Mesendoderm (in vitro differentiated cells): ENCODE data around the gene HINT1.

ENCODE experiments used
- DNase-seq: peaks from one replicate; pipeline ENCODE4 v3.0.0; 2013
- H2AK5ac ChIP-seq: 2 replicates; pipeline ENCODE4 v1.6.1; 2013; ENCODE audit warnings: low read length, inconsistent platforms
- H2BK120ac ChIP-seq: 2 replicates; pipeline ENCODE4 v1.6.1; 2013; ENCODE audit warnings: low read depth, mild to moderate bottlenecking, low read length, moderate library complexity, mixed read lengths
- H2BK15ac ChIP-seq: replicated peaks from 2 replicates; pipeline ENCODE4 v1.6.1; 2013; ENCODE audit warnings: low read depth, mild to moderate bottlenecking, moderate library complexity
- H2BK5ac ChIP-seq: 2 replicates; pipeline ENCODE4 v1.6.1; 2013; ENCODE audit warnings: low read length, inconsistent platforms
- H3K18ac ChIP-seq: 2 replicates; pipeline ENCODE4 v1.6.1; 2013; ENCODE audit warnings: mild to moderate bottlenecking, low read length, mixed read lengths
- H3K23ac ChIP-seq: one replicate; pipeline ENCODE4 v1.6.1; 2013; ENCODE audit warnings: low read length
- H3K27ac ChIP-seq: 2 replicates; pipeline ENCODE4 v1.5.1; 2013; ENCODE audit warnings: low read depth, mild to moderate bottlenecking, inconsistent platforms, low read length, moderate library complexity
- H3K27me3 ChIP-seq: 2 replicates; pipeline ENCODE4 v1.6.1; 2013; ENCODE audit warnings: low read length, control low read depth, mild to moderate bottlenecking, inconsistent platforms; ENCODE audit not compliant: insufficient read depth, poor library complexity
- H3K36me3 ChIP-seq: 2 replicates; pipeline ENCODE4 v1.6.1; 2013; ENCODE audit warnings: low read length, inconsistent platforms; ENCODE audit not compliant: control insufficient read depth, insufficient read depth
- H3K4ac ChIP-seq: one replicate; pipeline ENCODE4 v1.6.1; 2013; ENCODE audit warnings: low read depth, mild to moderate bottlenecking, low read length, moderate library complexity
- H3K4me1 ChIP-seq: 2 replicates; pipeline ENCODE4 v1.6.1; 2013; ENCODE audit warnings: low read depth, low read length, inconsistent platforms; ENCODE audit not compliant: control insufficient read depth
- H3K4me2 ChIP-seq: 2 replicates; pipeline ENCODE4 v1.6.1; 2013; ENCODE audit warnings: low read length
- H3K4me3 ChIP-seq: 2 replicates; pipeline ENCODE4 v1.5.1; 2013; ENCODE audit warnings: mild to moderate bottlenecking, low read length
- H3K56ac ChIP-seq: one replicate; pipeline ENCODE4 v1.6.1; 2013; ENCODE audit warnings: low read length
- H3K79me1 ChIP-seq: 2 replicates; pipeline ENCODE4 v1.6.1; 2013; ENCODE audit warnings: low read length, inconsistent platforms
- H3K79me2 ChIP-seq: 2 replicates; pipeline ENCODE4 v1.6.1; 2013; ENCODE audit warnings: mild to moderate bottlenecking, low read length; ENCODE audit not compliant: control insufficient read depth, insufficient read depth
- H3K9ac ChIP-seq: 2 replicates; pipeline ENCODE4 v1.6.1; 2013; ENCODE audit warnings: low read length, inconsistent platforms
- H4K5ac ChIP-seq: one replicate; pipeline ENCODE4 v1.6.1; 2013; ENCODE audit warnings: low read length
- H4K8ac ChIP-seq: one replicate; pipeline ENCODE4 v1.6.1; 2013; ENCODE audit warnings: low read depth, mild to moderate bottlenecking, control low read depth, low read length, moderate library complexity
- WGBS: extraction: QIAGEN DNeasy Blood & Tissue Kit; methylation state at CpG from one replicate; pipeline ENCODE4 v1.1.7; 2013; ENCODE audit warnings: low lambda C conversion rate, missing lambda C conversion rate; ENCODE audit not compliant: insufficient coverage; ENCODE audit errors: extremely low coverage; 5-methylcytosine and 5-hydroxymethylcytosine counted together

HINT1 gene

DNA sequence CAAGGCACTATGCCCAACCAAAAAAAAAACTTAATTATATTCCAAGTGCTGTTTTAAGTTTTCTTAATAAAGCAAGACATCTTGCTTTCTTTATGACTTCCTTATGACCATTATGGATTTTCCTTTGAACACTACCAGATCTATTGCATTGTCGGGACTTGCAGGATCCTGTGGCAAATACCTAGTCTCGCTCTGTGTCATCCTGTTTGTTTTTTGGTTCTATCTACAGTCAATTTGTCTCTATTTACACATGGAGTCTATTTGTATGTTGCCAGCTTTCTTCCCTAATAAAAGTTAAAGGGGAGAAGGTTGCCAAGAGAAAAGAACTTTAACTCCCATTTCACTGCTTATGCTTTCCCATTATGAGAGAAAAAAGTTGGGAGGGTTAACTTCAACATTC lies 4.9 kb downstream of the HINT1 start:
- no peaks in the 10 kb centered on the region for H3K27me3 ChIP-seq
- H2AK5ac ChIP-seq: no peak overlapping the region
- H3K79me1 ChIP-seq: no peaks in the 10 kb centered on the region
- no CpG with 5 or more reads among the region's 2 CpGs for WGBS
- no peak overlapping the region for H3K23ac ChIP-seq
- no peak overlapping the region for H3K4me2 ChIP-seq
- no peak overlapping the region for H3K4me3 ChIP-seq
- H4K5ac ChIP-seq: no peak overlapping the region
- H3K27ac ChIP-seq: no peak overlapping the region
- no peak overlapping the region for H2BK120ac ChIP-seq
- no peak overlapping the region for H3K9ac ChIP-seq
- peaks cover 13% of the 10 kb centered on the region for H3K79me2 ChIP-seq
- no peak for DNase-seq
- H2BK15ac ChIP-seq: no peak overlapping the region
- no peak overlapping the region for H3K4ac ChIP-seq
- no peak overlapping the region for H3K56ac ChIP-seq
- H2BK5ac ChIP-seq: no peak overlapping the region
- peaks cover 1% of the 10 kb centered on the region for H3K36me3 ChIP-seq
- H3K18ac ChIP-seq: no peak overlapping the region
- H3K4me1 ChIP-seq: no peaks in the 10 kb centered on the region
- H4K8ac ChIP-seq: no peak overlapping the region

DNA sequence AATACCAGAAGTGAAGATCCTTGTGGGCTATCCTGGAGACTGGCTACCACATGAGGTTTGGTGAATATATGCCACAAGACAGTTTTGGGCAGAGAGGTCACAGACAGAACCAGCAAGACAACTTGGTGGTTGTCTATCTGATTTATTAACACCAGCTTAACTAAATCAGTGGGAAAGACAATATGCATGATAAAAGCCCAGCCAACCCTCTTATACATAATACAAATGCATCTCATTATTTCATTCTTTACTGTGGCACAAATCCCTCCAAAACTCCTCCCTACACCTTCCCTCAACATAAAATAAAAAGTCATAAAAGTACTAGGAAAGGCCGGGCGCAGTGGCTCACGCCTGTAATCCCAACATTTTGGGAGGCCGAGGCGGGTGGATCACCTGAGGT lies 8.1 kb downstream of the HINT1 start:
- no peaks in the 10 kb centered on the region for H3K4me1 ChIP-seq
- no CpG with 5 or more reads among the region's 5 CpGs for WGBS
- H3K36me3 ChIP-seq: peaks cover 1% of the 10 kb centered on the region

DNA sequence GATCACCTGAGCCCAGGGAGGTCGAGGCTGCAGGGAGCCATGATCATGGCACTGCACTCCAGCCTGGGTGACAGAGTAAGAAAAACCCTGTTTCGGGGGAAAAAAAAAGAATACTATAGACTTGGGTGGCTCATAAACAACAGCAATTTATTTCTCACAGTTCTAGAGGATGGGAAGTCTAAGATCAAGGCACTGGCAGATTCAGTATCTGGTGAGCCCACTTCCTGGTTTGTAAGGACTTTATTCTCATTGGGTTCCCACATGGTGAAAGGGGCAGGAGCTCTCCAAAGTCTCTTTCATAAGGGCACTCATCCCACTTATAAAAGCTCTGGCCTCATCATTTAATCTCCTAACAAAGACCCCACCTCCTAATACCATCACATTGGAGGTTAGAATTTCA lies 8.7 kb downstream of the HINT1 start:
- H2BK120ac ChIP-seq: no peak overlapping the region
- H3K27me3 ChIP-seq: no peaks in the 10 kb centered on the region
- no CpG with 5 or more reads among the region's 2 CpGs for WGBS
- H3K4me3 ChIP-seq: no peak overlapping the region
- DNase-seq: no peak
- no peak overlapping the region for H4K5ac ChIP-seq
- no peak overlapping the region for H3K23ac ChIP-seq
- no peak overlapping the region for H3K4ac ChIP-seq
- no peak overlapping the region for H3K4me2 ChIP-seq
- H2BK5ac ChIP-seq: no peak overlapping the region
- no peak overlapping the region for H2AK5ac ChIP-seq
- no peaks in the 10 kb centered on the region for H3K79me2 ChIP-seq
- no peaks in the 10 kb centered on the region for H3K79me1 ChIP-seq
- no peak overlapping the region for H2BK15ac ChIP-seq
- no peak overlapping the region for H3K9ac ChIP-seq
- no peak overlapping the region for H3K56ac ChIP-seq
- H3K36me3 ChIP-seq: no peaks in the 10 kb centered on the region
- no peaks in the 10 kb centered on the region for H3K4me1 ChIP-seq
- H4K8ac ChIP-seq: no peak overlapping the region
- no peak overlapping the region for H3K18ac ChIP-seq
- no peak overlapping the region for H3K27ac ChIP-seq

More for the DNA sequence above, 8.1 kb downstream of the HINT1 start:
- no peak overlapping the region for H3K4ac ChIP-seq
- no peak overlapping the region for H3K18ac ChIP-seq
- no peak overlapping the region for H2AK5ac ChIP-seq
- DNase-seq: no peak
- H2BK120ac ChIP-seq: no peak overlapping the region
- H3K4me3 ChIP-seq: no peak overlapping the region
- H4K5ac ChIP-seq: no peak overlapping the region
- no peak overlapping the region for H3K23ac ChIP-seq
- no peak overlapping the region for H2BK15ac ChIP-seq
- H3K4me2 ChIP-seq: no peak overlapping the region
- no peak overlapping the region for H3K27ac ChIP-seq
- no peaks in the 10 kb centered on the region for H3K79me1 ChIP-seq
- no peak overlapping the region for H3K56ac ChIP-seq
- H2BK5ac ChIP-seq: no peak overlapping the region
- no peaks in the 10 kb centered on the region for H3K27me3 ChIP-seq
- H3K79me2 ChIP-seq: no peaks in the 10 kb centered on the region
- no peak overlapping the region for H3K9ac ChIP-seq
- H4K8ac ChIP-seq: peak overlapping the region; percentile 65

DNA sequence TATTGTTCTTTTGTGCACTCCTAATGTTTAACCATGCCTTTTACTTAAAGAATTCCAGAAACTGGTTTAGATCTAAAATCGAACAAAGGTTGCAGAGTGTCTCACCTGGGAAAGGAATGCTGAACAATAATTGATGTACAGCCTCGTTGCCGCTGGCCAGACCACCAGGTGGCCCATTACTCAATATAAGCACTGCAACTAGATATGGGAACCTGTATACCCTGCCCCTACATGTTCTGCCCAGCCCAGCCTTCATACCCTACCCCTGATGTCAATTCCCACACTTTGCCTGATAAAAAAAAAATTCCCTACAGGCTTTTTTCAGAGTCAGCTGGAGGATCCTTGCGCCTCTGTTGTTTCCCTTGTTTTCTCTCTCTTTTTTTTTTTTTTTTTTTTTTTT lies 13.8 kb downstream of the HINT1 start:
- Histone ChIP-seq H3K27me3 (no peaks in the 10 kb centered on the region), H3K27ac (no peak overlapping the region), H4K8ac (no peak overlapping the region), H3K56ac (no peak overlapping the region), H3K79me1 (no peaks in the 10 kb centered on the region), H3K4ac (no peak overlapping the region), H3K18ac (no peak overlapping the region), H2BK5ac (no peak overlapping the region), H3K9ac (no peak overlapping the region), H2BK120ac (no peak overlapping the region), H3K23ac (no peak overlapping the region), H4K5ac (no peak overlapping the region), H2AK5ac (no peak overlapping the region), H3K4me3 (no peak overlapping the region), H2BK15ac (no peak overlapping the region), H3K79me2 (no peaks in the 10 kb centered on the region), H3K4me1 (no peaks in the 10 kb centered on the region), H3K36me3 (no peaks in the 10 kb centered on the region), H3K4me2 (no peak overlapping the region)
- WGBS: no CpG with 5 or more reads among the region's 4 CpGs
- DNase-seq: no peak

DNA sequence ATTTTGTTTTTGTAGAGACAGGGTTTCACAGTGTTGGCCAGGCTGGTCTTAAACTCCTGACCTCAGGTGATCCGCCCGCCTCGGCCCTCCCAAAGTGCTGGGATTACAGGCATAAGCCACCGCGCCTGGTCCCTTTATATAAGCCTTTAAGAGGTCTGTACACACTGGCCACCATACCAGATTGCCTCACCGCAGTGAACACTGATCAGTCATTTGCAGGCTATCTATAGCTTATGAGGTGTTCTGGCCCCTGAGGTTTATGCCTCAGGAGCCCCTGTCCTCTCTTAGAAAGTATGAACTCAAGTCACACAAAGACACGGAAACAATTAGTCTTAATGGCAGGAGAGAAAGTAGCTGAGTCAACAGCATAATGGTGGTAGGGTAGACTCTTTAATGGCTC lies 14.6 kb downstream of the HINT1 start:
- Histone ChIP-seq H3K56ac (no peak overlapping the region), H3K4ac (no peak overlapping the region), H2BK120ac (no peak overlapping the region), H2BK15ac (no peak overlapping the region), H3K27me3 (no peaks in the 10 kb centered on the region), H4K5ac (no peak overlapping the region), H3K4me2 (no peak overlapping the region), H3K4me3 (no peak overlapping the region), H2AK5ac (no peak overlapping the region), H3K36me3 (no peaks in the 10 kb centered on the region), H3K79me1 (no peaks in the 10 kb centered on the region), H3K79me2 (no peaks in the 10 kb centered on the region), H2BK5ac (no peak overlapping the region), H3K9ac (no peak overlapping the region), H3K18ac (no peak overlapping the region), H3K23ac (no peak overlapping the region), H4K8ac (no peak overlapping the region), H3K4me1 (no peaks in the 10 kb centered on the region), H3K27ac (no peak overlapping the region)
- DNase-seq: no peak
- WGBS: no CpG with 5 or more reads among the region's 7 CpGs

DNA sequence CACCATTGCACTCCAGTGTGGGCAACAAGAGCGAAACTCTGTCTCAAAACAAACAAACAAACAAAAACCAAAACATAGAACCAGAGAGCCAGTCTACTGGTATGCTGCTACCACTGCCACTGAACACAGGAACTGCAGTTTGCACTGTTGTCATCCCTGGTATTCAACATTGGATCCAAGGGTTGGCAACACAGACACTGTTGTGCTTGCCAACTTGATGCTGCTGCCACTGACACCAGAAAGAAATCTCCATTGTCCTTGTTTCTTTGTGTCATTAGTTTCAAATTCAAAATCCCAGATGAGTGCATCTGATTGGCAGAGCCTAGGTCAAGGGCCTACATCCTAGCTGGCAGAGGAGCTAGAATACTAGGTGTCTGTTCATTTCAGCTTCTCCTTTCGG lies 16.2 kb downstream of the HINT1 start:
- Histone ChIP-seq H3K27me3 (no peaks in the 10 kb centered on the region), H4K8ac (no peak overlapping the region), H3K56ac (no peak overlapping the region), H3K27ac (no peak overlapping the region), H2BK5ac (no peak overlapping the region), H3K36me3 (no peaks in the 10 kb centered on the region), H3K79me2 (no peaks in the 10 kb centered on the region), H2BK120ac (no peak overlapping the region), H3K4me2 (no peak overlapping the region), H3K4me3 (no peak overlapping the region), H3K4me1 (no peaks in the 10 kb centered on the region), H4K5ac (no peak overlapping the region), H3K23ac (no peak overlapping the region), H2BK15ac (no peak overlapping the region), H3K9ac (no peak overlapping the region), H3K79me1 (no peaks in the 10 kb centered on the region), H3K18ac (no peak overlapping the region), H2AK5ac (no peak overlapping the region), H3K4ac (no peak overlapping the region)
- DNase-seq: no peak
- WGBS: no CpG with 5 or more reads among the region's 2 CpGs
